Progenitor cell of endocrine pancreas (in vitro differentiated cells): ENCODE results near the gene FGF11. TPM values are rescaled to one million over a fixed set of nuclear protein-coding genes. Genes with fewer than 3 reads are reported as not detected.
"Not testable (repeated sequence)": the region's sequence is repeated elsewhere in the genome, so short reads cannot be mapped to it uniquely, and the experiment has no call there.

Experiments used
- DNase-seq: peaks from one replicate; pipeline ENCODE4 v3.0.0; 2021; ENCODE audit warnings: low spot score; ENCODE audit not compliant: unreplicated experiment
- H3K27ac Mint-ChIP-seq: 2 replicates; pipeline ENCODE4 v1.8.0; 2021; ENCODE audit warnings: mild to moderate bottlenecking, moderate library complexity, mixed read lengths
- H3K27me3 Mint-ChIP-seq: 2 replicates; pipeline ENCODE4 v1.8.0; 2021; ENCODE audit warnings: mixed read lengths
- H3K36me3 Mint-ChIP-seq: 2 replicates; pipeline ENCODE4 v1.8.0; 2022; ENCODE audit warnings: mixed read lengths; ENCODE audit not compliant: insufficient read depth
- H3K4me1 Mint-ChIP-seq: 2 replicates; pipeline ENCODE4 v1.8.0; 2021; ENCODE audit warnings: low read depth, mixed read lengths
- H3K4me3 Mint-ChIP-seq: 2 replicates; pipeline ENCODE4 v1.8.0; 2021; ENCODE audit warnings: low read depth, mild to moderate bottlenecking, moderate library complexity, mixed read lengths
- H3K9me3 Mint-ChIP-seq: 2 replicates; pipeline ENCODE4 v1.8.0; 2021; ENCODE audit warnings: low read depth, mixed read lengths
- CTCF ChIP-seq: fragments of 200-600 bp; sonication (generic); IDR thresholded peaks from one replicate; pipeline ENCODE4 v1.5.0; 2021; ENCODE audit warnings: antibody characterized with exemption, mild to moderate bottlenecking; ENCODE audit not compliant: unreplicated experiment
- total RNA-seq: library from RNA; stranded (reverse); gene quantifications from 2 replicates; pipeline ENCODE4 v1.2.1, GENCODE V29; 2021

FGF11 gene
- total RNA-seq, 1 donor from 2014 or later = 4.5 TPM

- Mint-ChIP-seq H3K27me3 (no peaks in the 10 kb centered on the region), H3K36me3 (no peaks in the 10 kb centered on the region), H3K27ac (peak within 1 kb of the TSS; percentile 100), H3K4me1 (peaks cover 52% of the 10 kb centered on the region), H3K4me3 (peak within 1 kb of the TSS; percentile 95), H3K9me3 (no peaks in the 10 kb centered on the region)
- no peak for TF ChIP-seq CTCF
- DNase-seq = peak; percentile 40
Observed at GRCh38 chr17:7479213-7480088, 40.1 kb downstream of the FGF11 start, which contains the start of gene ZBTB4. Gene ZBTB4, minus strand, starts transcription at chr17:7479631. Its CDS starts 12,830 bp downstream, at chr17:7466801.

GRCh38 chr17:7480089-7480384 lies 40.7 kb downstream of the FGF11 start:
- no peaks in the 10 kb centered on the region for H3K27me3 Mint-ChIP-seq
- DNase-seq = no peak

GRCh38 chr17:7481275-7481674 lies 42.0 kb downstream of the FGF11 start, which contains the start of gene SLC35G6:
Gene SLC35G6, plus strand, starts transcription at chr17:7481446. Its CDS starts 71 bp downstream, at chr17:7481517.
- H3K27me3 Mint-ChIP-seq, H3K36me3 Mint-ChIP-seq, DNase-seq, H3K9me3 Mint-ChIP-seq: not testable (repeated sequence)
- H3K4me3 Mint-ChIP-seq = peak within 1 kb of the TSS; percentile 95
- H3K27ac Mint-ChIP-seq = peak within 1 kb of the TSS; percentile 100
- H3K4me1 Mint-ChIP-seq = peaks cover 60% of the 10 kb centered on the region

More at GRCh38 chr17:7480089-7480384, 40.7 kb downstream of the FGF11 start:
- H3K36me3 Mint-ChIP-seq = no peaks in the 10 kb centered on the region
- no peak for TF ChIP-seq CTCF
- no peaks in the 10 kb centered on the region for H3K9me3 Mint-ChIP-seq
- H3K27ac Mint-ChIP-seq = peak overlapping the region; percentile 100
- H3K4me3 Mint-ChIP-seq = peak overlapping the region; percentile 95
- H3K4me1 Mint-ChIP-seq = peaks cover 55% of the 10 kb centered on the region

- H3K27me3 Mint-ChIP-seq, DNase-seq, H3K9me3 Mint-ChIP-seq, H3K36me3 Mint-ChIP-seq: not testable (repeated sequence)
- Mint-ChIP-seq H3K4me3 (peak overlapping the region; percentile 97), H3K4me1 (peaks cover 59% of the 10 kb centered on the region), H3K27ac (peak overlapping the region; percentile 100)
Observed at GRCh38 chr17:7481842-7482741, 42.8 kb downstream of the FGF11 start.

- peak overlapping the region; percentile 97 for H3K4me3 Mint-ChIP-seq
- not testable (repeated sequence) for H3K27me3 Mint-ChIP-seq, DNase-seq, H3K9me3 Mint-ChIP-seq, H3K36me3 Mint-ChIP-seq
- peaks cover 58% of the 10 kb centered on the region for H3K4me1 Mint-ChIP-seq
- peak overlapping the region; percentile 100 for H3K27ac Mint-ChIP-seq
Observed at GRCh38 chr17:7482742-7483088, 43.4 kb downstream of the FGF11 start.

- peak overlapping the region; percentile 97 for H3K4me3 Mint-ChIP-seq
- H3K27me3 Mint-ChIP-seq = no peaks in the 10 kb centered on the region
- peaks cover 53% of the 10 kb centered on the region for H3K4me1 Mint-ChIP-seq
- H3K36me3 Mint-ChIP-seq = no peaks in the 10 kb centered on the region
- peak; percentile 81 for DNase-seq
- no peak for TF ChIP-seq CTCF
- no peaks in the 10 kb centered on the region for H3K9me3 Mint-ChIP-seq
- H3K27ac Mint-ChIP-seq = peak overlapping the region; percentile 100
Observed at GRCh38 chr17:7483255-7484066, 44.1 kb downstream of the FGF11 start.
